Dedifferentiated amniotic fluid mesenchymal stem cell (primary cell): Measurements from ENCODE around the gene CCDC141.

ENCODE experiments used
- DNase-seq: peaks from one replicate; pipeline ENCODE4 v3.0.0-alpha.2; 2016; ENCODE audit errors: extremely low spot score

Gene CCDC141

DNA sequence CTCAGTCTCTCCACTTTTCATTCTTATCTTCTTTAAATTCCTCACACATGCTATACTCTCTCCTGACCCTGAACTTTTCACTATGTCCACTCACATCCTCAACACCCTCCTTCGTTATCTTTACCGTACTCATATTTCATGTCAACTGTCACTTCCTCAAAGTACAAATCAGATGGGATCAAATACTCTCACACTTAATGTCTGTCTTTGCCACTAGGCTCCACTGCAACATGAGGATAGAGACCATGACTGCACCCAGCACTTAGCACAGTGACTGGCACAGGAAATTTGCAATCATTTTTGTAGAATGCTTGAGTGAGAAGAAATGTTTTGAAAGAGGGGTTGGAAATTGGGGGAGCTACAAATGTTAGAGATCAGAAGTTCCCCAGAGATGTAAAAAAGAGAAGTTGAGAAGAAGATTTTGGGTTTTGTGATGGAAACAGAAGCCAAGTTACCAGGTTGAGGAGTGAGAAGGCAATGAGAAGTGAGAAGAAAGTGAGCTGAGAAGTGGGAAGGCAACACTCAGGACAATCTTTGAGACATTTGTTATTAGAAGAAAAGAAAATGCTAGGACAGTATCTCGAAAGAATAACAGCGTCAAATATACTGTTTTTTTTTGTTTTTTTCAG is 87.0 kb downstream of the CCDC141 start:
- DNase-seq: no peak

GRCh38 chr2:178962152-178962551 is 87.8 kb downstream of the CCDC141 start:
- no peak for DNase-seq

DNA sequence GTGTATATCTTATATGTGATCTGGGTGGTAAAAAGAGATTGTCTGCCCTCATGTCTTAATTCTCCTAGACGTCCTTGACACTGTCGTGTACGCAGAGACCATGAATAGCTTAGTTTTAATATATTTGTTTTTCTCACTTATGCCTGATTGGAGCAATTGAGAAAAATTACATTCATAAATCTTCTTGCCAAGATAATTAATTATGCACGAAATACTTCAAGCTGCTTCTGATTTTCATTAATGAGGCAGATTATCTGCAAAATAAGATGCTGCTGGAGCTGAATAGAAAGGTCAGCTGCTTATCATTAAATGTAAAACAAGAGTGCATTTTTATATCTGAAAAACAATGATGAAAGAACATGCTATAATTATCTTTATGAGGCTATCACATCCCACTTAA is 95.9 kb downstream of the CCDC141 start:
- DNase-seq: no peak

GRCh38 chr2:178951266-178952006 is 98.5 kb downstream of the CCDC141 start:
- no peak for DNase-seq

DNA sequence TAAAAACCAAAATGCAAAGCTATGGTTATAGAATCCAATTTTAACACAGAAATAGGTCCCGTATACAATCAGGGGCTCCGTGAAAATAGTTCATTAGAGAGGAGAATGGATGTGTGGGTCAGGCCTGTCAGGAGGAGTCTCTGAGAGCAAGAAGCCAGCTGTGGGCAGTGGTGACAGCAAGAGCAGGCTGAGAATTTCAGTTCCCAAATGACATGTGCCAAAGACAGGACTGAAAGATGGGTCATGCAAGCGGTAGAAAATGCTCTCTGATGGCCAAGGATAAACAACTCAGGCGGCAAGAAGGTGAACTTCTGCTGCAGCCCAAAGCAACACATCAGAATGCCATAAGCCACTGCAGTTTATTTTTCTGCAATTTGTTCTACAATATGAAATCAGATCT is 100.4 kb downstream of the CCDC141 start:
- DNase-seq: no peak

DNA sequence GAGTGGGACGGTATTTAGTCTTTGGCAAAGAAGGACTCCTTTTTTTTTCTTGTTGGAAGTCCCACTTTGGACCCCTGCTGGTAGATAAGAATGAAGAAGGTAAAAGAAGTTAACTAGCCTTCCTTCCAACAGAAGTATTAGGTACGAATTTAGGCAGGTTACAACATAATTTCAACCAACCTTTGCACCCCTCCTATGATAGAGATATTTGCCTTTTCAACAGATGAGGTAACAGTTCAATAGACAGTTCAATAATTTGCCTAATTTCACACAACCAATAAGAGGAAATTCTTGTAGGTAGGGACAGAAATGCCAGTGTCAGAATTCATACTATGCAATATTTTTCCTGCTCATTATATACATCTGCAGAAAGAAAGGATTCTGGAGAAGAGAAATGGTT is 100.8 kb downstream of the CCDC141 start:
- DNase-seq: no peak

DNA sequence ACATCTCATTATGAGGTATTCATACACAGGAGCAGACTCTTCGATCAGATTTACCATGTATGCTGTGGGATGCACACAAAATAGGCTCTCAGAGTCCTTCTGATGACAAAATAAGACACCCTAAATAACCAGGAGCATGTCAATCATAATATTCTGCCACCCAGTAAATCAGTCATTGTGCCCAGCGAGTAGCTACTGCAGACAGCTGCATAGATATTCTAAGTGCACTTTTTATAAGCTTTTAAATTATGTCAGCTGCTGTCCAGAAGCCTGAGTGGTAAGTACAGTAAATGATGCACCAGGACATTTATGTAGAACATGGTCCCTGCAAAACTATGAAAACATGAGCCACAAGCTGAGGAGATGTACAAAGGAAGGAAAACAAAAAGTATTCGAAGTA is 102.9 kb downstream of the CCDC141 start:
- DNase-seq: no peak

- DNase-seq: no peak
These were observed 103.4 kb downstream of the CCDC141 start for GRCh38 chr2:178946494-178946893.

DNA sequence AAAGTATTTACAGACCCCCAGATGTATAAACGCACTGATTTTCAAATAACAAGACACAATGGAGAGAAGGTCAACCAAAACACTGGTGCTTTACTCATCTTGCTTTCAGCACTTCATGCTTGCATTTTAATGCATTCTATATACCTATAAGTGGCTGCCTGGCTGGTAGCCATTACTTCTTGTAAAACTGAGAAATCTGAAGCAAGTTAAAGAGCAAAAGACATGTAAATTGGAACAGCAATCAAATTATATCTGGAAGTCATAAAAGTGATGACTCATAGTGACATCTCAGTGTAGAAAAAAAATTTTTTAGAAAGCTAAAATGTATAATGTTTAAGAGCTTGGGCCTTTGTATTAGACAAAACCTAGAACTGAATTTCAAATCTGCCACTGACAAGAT is 106.2 kb downstream of the CCDC141 start:
- DNase-seq: no peak

- DNase-seq: no peak
These were observed 115.4 kb downstream of the CCDC141 start for GRCh38 chr2:178934571-178934970.

DNA sequence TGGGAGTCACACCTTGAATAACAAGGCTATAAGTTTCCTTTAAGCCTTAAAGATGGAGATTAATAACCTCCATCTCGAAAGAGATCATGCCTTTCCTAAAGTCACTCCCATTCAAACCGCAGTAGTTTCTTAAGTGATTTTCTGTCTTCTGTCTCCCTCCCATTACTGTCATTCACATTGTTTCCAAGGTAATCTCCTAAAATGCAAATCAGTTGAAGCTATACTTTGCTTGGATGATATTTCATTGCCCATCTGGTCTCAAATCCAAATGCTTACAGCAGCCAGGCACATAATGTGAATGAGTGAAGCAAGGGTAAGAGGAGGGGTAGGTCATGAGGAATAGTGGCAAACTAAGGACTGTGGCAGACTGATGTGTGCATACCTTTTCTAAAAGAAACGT is 116.4 kb downstream of the CCDC141 start:
- DNase-seq: no peak

- no peak for DNase-seq
These were observed 121.9 kb downstream of the CCDC141 start for GRCh38 chr2:178928077-178928476.

DNA sequence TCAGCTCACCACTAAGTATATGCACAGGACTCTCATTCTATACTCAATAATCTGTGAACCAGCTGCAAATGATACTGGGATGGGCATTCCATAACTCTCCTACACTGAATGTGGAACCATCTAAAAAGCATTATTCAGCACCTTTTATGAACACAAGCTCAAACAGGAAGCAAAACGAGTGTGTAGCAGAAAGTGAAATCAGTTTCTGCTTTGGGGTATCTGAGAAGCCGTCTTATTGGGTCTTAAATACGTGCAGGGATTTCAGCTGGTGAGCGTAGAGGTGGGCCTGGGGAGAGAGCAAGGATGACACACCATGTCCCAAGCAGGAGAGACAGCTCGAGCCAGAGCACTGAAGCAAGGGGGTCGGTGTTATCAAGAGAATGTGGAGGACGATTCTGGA is 122.8 kb downstream of the CCDC141 start:
- no peak for DNase-seq

DNA sequence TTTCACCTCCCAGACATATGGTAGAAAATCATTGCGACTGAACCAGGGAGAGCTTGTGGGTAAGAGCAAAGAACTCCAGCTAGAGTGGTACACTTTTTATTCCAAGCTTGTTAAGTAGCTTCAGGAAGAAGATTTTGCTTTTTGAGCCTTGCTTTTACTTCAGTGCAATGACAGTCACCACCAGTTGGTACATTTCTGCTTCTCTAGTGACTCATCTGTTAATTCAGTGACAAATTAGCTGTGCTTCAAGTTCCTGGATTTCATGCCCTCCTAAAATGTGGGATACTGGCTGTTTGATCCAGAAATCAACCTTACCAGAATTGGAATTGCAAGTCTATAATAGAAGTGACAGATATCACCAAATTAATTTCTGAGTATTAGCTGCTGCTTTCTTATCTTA is 125.1 kb downstream of the CCDC141 start:
- DNase-seq: no peak

- no peak for DNase-seq
These were observed 126.4 kb downstream of the CCDC141 start for GRCh38 chr2:178923546-178923945.

- no peak for DNase-seq
These were observed 128.9 kb downstream of the CCDC141 start for GRCh38 chr2:178920916-178921513.

DNA sequence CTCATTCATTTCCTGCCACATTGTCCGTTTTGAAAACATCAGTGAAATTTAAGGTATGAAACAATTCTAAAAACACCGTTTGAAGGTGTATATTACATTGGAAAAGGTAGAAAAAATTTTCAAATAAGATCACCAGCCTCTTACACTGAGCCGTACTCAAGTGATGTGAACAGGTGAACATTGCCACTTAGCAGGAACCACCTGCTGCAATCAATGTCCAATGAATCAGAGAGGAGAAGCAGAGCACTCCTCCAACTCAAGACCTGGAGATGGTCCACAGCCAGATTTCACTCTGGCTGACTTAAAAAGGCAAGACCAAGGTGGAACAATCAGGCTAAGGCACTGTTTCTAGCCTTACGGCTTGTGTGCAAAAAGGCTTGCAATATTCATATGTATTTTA is 132.4 kb downstream of the CCDC141 start:
- no peak for DNase-seq

DNA sequence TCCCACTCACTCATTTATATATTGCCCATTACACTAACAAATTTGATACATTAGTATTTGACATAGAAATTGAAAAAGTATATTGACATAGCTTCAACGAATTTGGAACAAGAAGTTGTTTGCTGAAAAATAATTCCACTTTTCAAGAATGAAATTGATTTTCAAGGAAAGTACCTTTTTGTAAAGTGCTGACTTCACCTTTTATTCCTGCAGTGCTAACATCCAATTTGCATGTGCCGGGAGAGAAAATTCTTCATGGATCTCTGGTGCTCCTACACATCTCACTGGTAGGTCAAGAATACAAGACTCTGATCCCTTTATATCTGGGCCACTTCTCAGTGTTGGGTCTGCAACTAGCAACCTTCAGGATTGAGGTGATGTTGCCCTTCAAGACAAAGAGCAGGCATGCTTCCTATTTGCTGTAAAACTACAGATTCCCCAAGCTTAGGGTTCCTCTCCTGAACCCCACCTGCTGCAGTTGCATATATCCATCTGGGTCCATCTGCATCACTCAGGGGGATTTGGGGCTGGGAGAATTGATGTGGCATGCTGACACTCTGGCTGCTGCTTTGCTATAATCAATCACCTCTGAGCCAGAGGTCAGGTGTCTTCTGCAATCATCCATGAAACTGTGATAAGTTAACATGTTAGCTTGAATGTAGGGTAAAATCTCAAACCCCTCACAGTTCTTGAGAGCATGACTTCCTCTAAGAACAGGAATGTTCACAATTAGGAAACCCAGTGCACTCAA is 134.3 kb downstream of the CCDC141 start:
- DNase-seq: no peak

DNA sequence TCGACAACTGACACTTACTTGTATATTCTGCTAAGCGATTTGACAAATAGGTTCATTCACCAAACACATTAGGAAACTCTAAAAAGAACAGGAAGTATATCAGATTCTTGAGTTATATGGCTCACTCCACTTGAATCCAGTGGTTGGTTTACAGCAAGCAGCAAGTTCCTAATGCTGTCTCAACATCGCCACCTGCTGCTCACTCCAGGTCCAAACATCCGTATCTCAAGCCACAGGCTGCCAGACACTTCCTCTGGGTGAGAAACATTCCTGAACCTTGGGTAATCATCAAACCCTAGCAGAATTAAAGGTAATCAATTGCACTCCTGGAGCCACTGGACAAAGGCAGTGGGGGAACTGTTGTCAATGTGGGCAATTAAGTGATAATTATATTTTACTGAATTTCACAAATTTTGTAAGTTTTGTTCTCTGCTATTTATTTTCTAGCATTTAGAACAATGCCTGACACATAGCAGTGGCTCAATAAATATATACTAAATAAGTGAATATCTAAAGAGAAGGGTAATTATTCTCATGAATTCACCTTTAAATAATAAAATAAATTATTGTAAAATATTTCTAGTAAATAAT is 135.6 kb downstream of the CCDC141 start:
- DNase-seq: peak; percentile 80

DNA sequence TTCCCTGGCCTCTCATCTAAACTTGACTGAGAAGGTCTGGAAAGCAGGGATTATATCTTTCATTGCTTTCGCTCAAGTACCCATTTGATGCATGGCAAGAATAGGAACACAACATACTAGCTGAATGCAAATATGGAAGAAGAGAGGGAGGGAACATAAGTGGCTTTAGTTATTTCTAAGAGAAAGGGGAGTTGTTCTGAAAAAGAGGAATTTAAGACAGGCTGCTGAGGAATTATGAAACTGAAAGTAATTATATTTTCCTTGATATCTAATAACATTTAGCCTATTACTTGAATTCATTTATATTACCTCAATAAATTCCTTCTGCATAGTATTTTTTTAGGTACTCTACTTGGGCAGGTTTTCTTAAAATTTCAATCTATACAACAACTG is 136.9 kb downstream of the CCDC141 start:
- no peak for DNase-seq

DNA sequence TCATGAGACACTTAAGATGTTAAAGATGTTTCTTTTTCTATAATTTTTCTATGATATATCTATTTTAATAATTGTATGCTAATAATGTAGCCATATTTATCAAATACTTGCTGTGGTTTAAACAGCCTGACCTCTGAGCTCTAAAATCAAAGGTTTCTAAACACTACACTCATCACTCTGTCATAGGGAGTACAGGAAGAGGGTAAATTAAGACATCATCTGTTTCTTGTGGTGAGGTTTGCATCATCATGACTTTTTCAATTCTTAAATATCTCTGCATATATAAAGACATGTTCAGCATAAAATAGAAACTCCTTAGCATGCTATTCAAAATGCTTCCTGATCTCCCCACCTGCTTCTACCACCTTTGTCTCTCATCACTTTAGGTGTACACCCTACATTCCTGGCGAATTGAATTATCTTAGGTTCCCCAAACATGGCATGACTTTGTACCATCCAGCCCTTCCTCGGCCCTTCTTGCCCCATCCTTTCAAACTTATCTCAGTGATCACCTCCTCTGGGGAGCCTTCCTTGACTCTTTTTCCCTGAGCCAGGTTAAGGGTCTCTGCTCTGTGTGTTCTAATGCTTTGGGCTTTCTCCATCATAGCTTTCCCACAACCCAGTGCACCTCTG is 137.4 kb downstream of the CCDC141 start:
- no peak for DNase-seq

DNA sequence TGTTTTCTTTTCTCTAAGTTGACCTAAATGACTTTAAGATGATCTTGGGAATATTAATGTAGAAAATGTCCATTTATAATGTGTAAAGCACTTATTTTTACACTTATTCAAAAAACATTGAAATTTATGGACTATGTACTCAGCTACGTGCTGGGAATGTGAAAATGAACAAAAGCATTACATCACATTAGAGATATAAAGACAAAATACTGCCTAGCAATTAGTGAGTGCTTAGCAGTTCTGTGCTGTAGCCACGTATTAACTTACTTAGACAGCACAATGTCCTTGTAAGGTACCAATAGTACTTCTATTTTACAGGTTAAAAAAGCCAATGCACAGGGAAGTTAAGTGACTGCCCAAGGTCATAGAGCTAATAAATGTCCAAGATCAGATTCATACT is 138.9 kb downstream of the CCDC141 start:
- no peak for DNase-seq
